ENCODE measurements around the gene TRIM58. TPM values are rescaled to one million over a fixed set of nuclear protein-coding genes. Genes with fewer than 3 reads are reported as not detected.

TRIM58 gene
- total RNA-seq, 2 donors from 2014 or later, result 0.36 to 9.6 TPM

GRCh38 chr1:247865416-247865815 lies 8.4 kb downstream of the TRIM58 start:
- Histone ChIP-seq H3K36me3 (no peaks in the 10 kb centered on the region), H3K4me3 (no peak overlapping the region), H3K4me1 (replicated peaks) (no peaks in the 10 kb centered on the region), H3K27me3 (replicated peaks; ENCODE audit: insufficient read depth) (no peaks in the 10 kb centered on the region), H3K9me3 (no peaks in the 10 kb centered on the region), H3K27ac (no peak overlapping the region)
- TF ChIP-seq POLR2A (IDR thresholded peaks at IDR 0.05), result no peak
- TF ChIP-seq CTCF (IDR thresholded peaks at IDR 0.05), result no peak
- TF ChIP-seq POLR2AphosphoS5 (IDR thresholded peaks at IDR 0.05), result no peak
- WGBS, result 73% methylated on average over 6 of the region's 6 CpGs
- no peak for DNase-seq (ENCODE audit: low spot score)
- intact Hi-C loops (cut with DNase I), result no loop called here

GRCh38 chr1:247883346-247883745 lies 26.4 kb downstream of the TRIM58 start:
- Histone ChIP-seq H3K36me3 (no peaks in the 10 kb centered on the region), H3K27ac (no peak overlapping the region), H3K4me3 (no peak overlapping the region), H3K27me3 (replicated peaks; ENCODE audit: insufficient read depth) (no peaks in the 10 kb centered on the region), H3K9me3 (no peaks in the 10 kb centered on the region), H3K4me1 (replicated peaks) (no peaks in the 10 kb centered on the region)
- intact Hi-C loops (cut with DNase I), result no loop called here
- no peak for DNase-seq (ENCODE audit: low spot score)
- TF ChIP-seq POLR2AphosphoS5 (IDR thresholded peaks at IDR 0.05) (no peak), CTCF (IDR thresholded peaks at IDR 0.05) (no peak), POLR2A (IDR thresholded peaks at IDR 0.05) (no peak)
- 71% methylated on average over 9 of the region's 9 CpGs for WGBS

- Histone ChIP-seq H3K4me1 (replicated peaks) (no peaks in the 10 kb centered on the region), H3K9me3 (no peaks in the 10 kb centered on the region), H3K27ac (no peak overlapping the region), H3K27me3 (replicated peaks; ENCODE audit: insufficient read depth) (no peaks in the 10 kb centered on the region), H3K4me3 (no peak overlapping the region), H3K36me3 (no peaks in the 10 kb centered on the region)
- WGBS, result 83% methylated on average over 10 of the region's 10 CpGs
- intact Hi-C loops (cut with DNase I), result no loop called here
- TF ChIP-seq POLR2AphosphoS5 (IDR thresholded peaks at IDR 0.05) (no peak), CTCF (IDR thresholded peaks at IDR 0.05) (no peak), POLR2A (IDR thresholded peaks at IDR 0.05) (no peak)
- no peak for DNase-seq (ENCODE audit: low spot score)
These were observed 27.9 kb downstream of the TRIM58 start for GRCh38 chr1:247884797-247885413.

- no peak for DNase-seq (ENCODE audit: low spot score)
- intact Hi-C loops (cut with DNase I), result no loop called here
- Histone ChIP-seq H3K27ac (no peak within 1 kb of the TSS), H3K4me1 (replicated peaks) (no peaks in the 10 kb centered on the region), H3K9me3 (no peaks in the 10 kb centered on the region), H3K4me3 (no peak within 1 kb of the TSS), H3K27me3 (replicated peaks; ENCODE audit: insufficient read depth) (no peaks in the 10 kb centered on the region), H3K36me3 (no peaks in the 10 kb centered on the region)
- WGBS, result 44% methylated on average over 2 of the region's 2 CpGs
- no peak for TF ChIP-seq POLR2A (IDR thresholded peaks at IDR 0.05)
- no peak for TF ChIP-seq CTCF (IDR thresholded peaks at IDR 0.05)
- no peak for TF ChIP-seq POLR2AphosphoS5 (IDR thresholded peaks at IDR 0.05)
These were observed 38.2 kb downstream of the TRIM58 start, which contains the start of gene OR2W3 for GRCh38 chr1:247895163-247895637. Gene OR2W3 (plus strand): TSS chr1:247895587. CDS start chr1:247895587, 0 bp downstream.

- H3K9me3 ChIP-seq, result no peaks in the 10 kb centered on the region
- no peaks in the 10 kb centered on the region for H3K36me3 ChIP-seq
- H3K27me3 ChIP-seq (replicated peaks; ENCODE audit: insufficient read depth), result no peaks in the 10 kb centered on the region
- WGBS, result 92% methylated on average over 13 of the region's 14 CpGs
- no peak for DNase-seq (ENCODE audit: low spot score)
- intact Hi-C loops (cut with DNase I), result no loop called here
- no peaks in the 10 kb centered on the region for H3K4me1 ChIP-seq (replicated peaks)
- no peak overlapping the region for H3K4me3 ChIP-seq
- no peak for TF ChIP-seq POLR2AphosphoS5 (IDR thresholded peaks at IDR 0.05)
- TF ChIP-seq CTCF (IDR thresholded peaks at IDR 0.05), result no peak
- no peak for TF ChIP-seq POLR2A (IDR thresholded peaks at IDR 0.05)
- no peak overlapping the region for H3K27ac ChIP-seq
These were observed 39.0 kb downstream of the TRIM58 start for GRCh38 chr1:247895976-247896375.

All from prostate gland (tissue), 2 donors.